Esophagus muscularis mucosa (tissue), 4 donors: ENCODE results near the gene LBX1.

Experiments used
- CTCF ChIP-seq, 3 experiments: fragments of 200-600 bp in 2 of 3; fragments of 450-650 bp in 1 of 3; sonication (generic) in 2 of 3; IDR thresholded peaks; one replicate each; pipeline ENCODE4 v1.5.1; 2017 to 2019; ENCODE audit warnings: antibody characterized with exemption in 3 of 3, mild to moderate bottlenecking in 2 of 3, moderate library complexity in 1 of 3
- EP300 ChIP-seq: sonication (generic); formaldehyde crosslinking; IDR thresholded peaks from one replicate; pipeline ENCODE4 v1.6.1; 2017; ENCODE audit warnings: antibody characterized with exemption
- POLR2A ChIP-seq: fragments of 450-650 bp; IDR thresholded peaks from one replicate; pipeline ENCODE4 v1.6.1; 2017; ENCODE audit warnings: antibody characterized with exemption, moderate library complexity, mild to moderate bottlenecking, low read depth

GRCh38 chr10:101214446-101215396 lies 14.5 kb downstream of the LBX1 start:
- TF ChIP-seq CTCF (IDR thresholded peaks at IDR 0.05) (peak; percentile 65 to 89 (median 78)), POLR2A (no peak), EP300 (no peak)
